ENCODE results near the gene ABCG1.
A peak's percentile ranks its signal among the peaks of the same experiment; 100 is the strongest.
"Not testable (repeated sequence)": the region's sequence is repeated elsewhere in the genome, so short reads cannot be mapped to it uniquely, and the experiment has no call there.

ABCG1 gene

GRCh38 chr21:42287193-42288083, 68.5 kb downstream of the ABCG1 start:
- DNase-seq: no peak

- no peak for DNase-seq
These were observed 70.0 kb downstream of the ABCG1 start for GRCh38 chr21:42288962-42289361.

GRCh38 chr21:42289926-42290325, 71.0 kb downstream of the ABCG1 start:
- peak in 20 of 58 donors; percentile 2 to 62 (median 18) for DNase-seq

GRCh38 chr21:42290505-42290904, 71.6 kb downstream of the ABCG1 start:
- DNase-seq: no peak

GRCh38 chr21:42291003-42291750, 72.2 kb downstream of the ABCG1 start:
- DNase-seq: no peak

GRCh38 chr21:42291751-42292562, 73.0 kb downstream of the ABCG1 start:
- DNase-seq: no peak

GRCh38 chr21:42292563-42293142, 73.7 kb downstream of the ABCG1 start:
- DNase-seq: not testable (repeated sequence)

- DNase-seq: no peak
These were observed 74.8 kb downstream of the ABCG1 start for GRCh38 chr21:42293649-42294272.

GRCh38 chr21:42294273-42294880, 75.4 kb downstream of the ABCG1 start:
- no peak for DNase-seq

GRCh38 chr21:42295845-42296244, 76.9 kb downstream of the ABCG1 start:
- no peak for DNase-seq

- DNase-seq: no peak
These were observed 77.6 kb downstream of the ABCG1 start for GRCh38 chr21:42296501-42296900.

GRCh38 chr21:42297377-42297776, 78.4 kb downstream of the ABCG1 start:
- DNase-seq: no peak

- DNase-seq: no peak
These were observed 79.3 kb downstream of the ABCG1 start for GRCh38 chr21:42298237-42298636.

- no peak for DNase-seq
These were observed 79.7 kb downstream of the ABCG1 start for GRCh38 chr21:42298657-42299056.

GRCh38 chr21:42299324-42300044, 80.5 kb downstream of the ABCG1 start:
- peak in 3 of 58 donors; percentile 5 to 36 (median 8) for DNase-seq

GRCh38 chr21:42300045-42300583, 81.2 kb downstream of the ABCG1 start:
- DNase-seq: no peak

GRCh38 chr21:42300956-42301355, 82.0 kb downstream of the ABCG1 start:
- DNase-seq: no peak

GRCh38 chr21:42301371-42302075, 82.6 kb downstream of the ABCG1 start:
- DNase-seq: no peak
